ENCODE results near the gene CDH23.

GRCh38 chr10:71736570-71736952, 339.8 kb downstream of the CDH23 start:
- TF ChIP-seq CTCF (conservative IDR thresholded peaks at IDR 0.05; ENCODE audit: low read depth, low read length) (no peak), EZH2phosphoT487 (IDR thresholded peaks at IDR 0.05; ENCODE audit: borderline replicate concordance, low read length) (no peak)
